HL-60 (cell line): ENCODE measurements around the gene MACROD2.

Source experiments
- GABPA ChIP-seq: IDR thresholded peaks from 2 replicates; pipeline ENCODE4 v1.6.1; 2012; ENCODE audit warnings: low read depth
- TF ChIP-seq, protein P1 (sequence below): IDR thresholded peaks from one replicate; pipeline ENCODE4 v1.5.1; 2011; ENCODE audit warnings: low read length, control low read depth, inconsistent platforms; ENCODE audit not compliant: insufficient read depth

DNA sequence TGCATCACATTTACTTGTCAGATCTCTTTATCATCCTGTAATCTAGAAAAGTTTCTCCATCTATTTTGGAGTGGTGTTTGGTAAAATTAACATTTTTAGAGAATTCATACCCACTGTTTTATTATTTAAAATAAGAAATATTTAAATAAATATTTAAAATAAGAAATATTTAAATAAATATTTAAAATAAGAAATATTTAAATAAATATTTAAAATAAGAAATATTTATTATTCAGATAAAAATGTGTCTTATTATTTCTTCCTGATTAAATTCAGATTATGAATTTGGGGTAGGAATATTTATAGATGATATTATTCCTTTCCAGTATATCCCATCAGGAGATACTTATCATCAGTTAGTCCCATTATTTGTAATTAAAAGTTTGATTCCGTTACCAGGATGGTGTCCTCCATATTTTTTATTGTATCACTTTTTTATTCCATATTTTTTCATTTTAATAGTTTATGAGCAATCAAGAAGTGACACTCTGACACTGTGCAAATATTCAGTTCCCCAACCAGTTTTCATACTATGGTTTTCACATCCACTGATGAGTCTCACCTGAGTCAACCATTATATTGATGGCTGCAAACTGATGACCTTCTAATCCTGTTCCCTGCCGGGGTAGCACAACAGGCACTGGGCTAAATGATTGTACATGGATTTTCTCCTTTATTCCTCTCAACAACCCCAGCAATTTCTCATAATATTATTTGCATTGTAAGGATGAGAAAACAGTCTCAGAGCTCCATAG, 1555.0 kb downstream of the MACROD2 start:
- TF ChIP-seq, protein P1, sequence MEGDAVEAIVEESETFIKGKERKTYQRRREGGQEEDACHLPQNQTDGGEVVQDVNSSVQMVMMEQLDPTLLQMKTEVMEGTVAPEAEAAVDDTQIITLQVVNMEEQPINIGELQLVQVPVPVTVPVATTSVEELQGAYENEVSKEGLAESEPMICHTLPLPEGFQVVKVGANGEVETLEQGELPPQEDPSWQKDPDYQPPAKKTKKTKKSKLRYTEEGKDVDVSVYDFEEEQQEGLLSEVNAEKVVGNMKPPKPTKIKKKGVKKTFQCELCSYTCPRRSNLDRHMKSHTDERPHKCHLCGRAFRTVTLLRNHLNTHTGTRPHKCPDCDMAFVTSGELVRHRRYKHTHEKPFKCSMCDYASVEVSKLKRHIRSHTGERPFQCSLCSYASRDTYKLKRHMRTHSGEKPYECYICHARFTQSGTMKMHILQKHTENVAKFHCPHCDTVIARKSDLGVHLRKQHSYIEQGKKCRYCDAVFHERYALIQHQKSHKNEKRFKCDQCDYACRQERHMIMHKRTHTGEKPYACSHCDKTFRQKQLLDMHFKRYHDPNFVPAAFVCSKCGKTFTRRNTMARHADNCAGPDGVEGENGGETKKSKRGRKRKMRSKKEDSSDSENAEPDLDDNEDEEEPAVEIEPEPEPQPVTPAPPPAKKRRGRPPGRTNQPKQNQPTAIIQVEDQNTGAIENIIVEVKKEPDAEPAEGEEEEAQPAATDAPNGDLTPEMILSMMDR = no peak
- no peak for TF ChIP-seq GABPA
